Measurements from ENCODE around the gene KCNQ2.
"Not testable (repeated sequence)": the region's sequence is repeated elsewhere in the genome, so short reads cannot be mapped to it uniquely, and the experiment has no call there.

KCNQ2 gene

DNA sequence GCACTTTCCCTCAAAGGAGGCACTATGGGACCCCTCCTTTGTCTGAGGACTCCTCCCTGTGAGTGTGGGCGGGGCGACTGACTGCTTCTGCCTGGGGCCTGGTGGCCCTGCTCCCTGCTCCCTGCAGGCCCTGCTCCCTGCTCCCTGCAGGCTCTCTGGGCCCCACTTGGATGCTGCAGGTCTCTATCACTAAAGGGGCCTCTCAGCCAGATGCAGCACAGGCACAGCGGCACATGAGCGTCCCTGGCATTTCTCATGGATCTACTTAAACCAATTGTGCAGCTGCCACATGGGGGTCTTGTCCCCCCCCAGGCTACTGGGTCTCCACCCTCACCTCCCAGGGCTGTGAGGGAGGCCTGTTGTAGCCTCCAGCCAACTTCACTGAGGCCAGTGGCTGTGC is 18.6 kb upstream of the KCNQ2 start:
- DNase-seq, result no peak

DNA sequence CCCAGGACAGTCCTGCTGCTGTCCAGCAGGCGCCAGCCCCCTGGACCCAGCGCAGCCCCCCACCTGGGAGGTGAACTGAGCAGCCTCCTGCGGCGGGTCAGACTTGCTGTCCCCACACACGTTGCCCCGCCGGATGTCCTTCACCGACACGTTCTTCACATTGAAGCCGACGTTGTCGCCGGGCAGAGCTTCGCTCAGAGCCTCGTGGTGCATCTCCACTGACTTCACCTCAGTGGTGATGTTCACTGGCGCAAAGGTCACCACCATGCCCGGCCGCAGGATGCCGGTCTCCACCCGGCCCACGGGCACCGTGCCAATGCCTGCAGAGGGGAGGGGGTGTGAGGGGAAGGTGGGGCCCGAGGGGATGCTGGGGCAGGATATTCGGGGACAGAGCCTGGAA is 18.0 kb upstream of the KCNQ2 start:
- no peak for DNase-seq

DNA sequence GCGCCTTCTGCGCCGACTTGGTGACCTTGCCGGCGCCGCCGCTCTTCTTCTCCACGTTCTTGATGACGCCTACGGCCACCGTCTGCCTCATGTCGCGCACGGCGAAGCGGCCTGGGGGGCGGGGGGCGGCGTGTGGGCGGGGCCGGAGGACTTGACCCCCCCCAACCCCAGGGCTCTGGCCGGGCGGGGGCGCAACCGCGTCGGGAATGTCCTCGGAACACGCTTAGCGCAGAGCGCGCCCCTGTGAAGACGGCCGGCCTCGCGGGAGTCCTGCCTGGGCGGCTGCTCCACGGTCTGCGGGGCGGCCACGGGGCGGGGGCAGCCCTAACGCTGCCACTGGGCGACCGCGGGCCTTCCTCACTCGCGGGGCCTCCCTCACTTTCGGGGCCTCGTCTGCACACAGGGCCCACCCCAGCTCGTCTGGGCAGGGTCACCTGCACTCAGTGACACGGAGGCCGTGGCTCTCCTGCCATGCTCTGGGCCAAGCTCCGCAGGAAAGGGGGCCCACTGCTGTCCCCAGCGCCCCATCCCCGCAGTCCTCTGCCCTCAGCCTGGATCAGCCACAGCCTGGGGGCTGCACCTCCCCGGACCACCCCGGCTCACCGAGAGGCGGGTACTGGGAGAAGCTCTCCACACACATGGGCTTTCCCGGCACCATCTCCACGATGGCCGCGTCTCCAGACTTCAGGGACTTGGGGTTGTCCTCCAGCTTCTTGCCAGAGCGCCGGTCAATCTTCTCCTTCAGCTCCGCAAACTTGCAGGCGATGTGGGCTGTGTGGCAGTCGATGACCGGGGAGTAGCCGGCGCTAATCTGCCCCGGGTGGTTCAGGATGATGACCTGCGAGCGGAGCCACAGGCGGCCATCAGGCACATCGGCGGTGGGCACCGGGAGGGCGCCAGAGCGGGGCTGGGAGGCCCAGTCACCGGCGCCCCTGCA is 16.1 kb upstream of the KCNQ2 start:
- no peak for DNase-seq

DNA sequence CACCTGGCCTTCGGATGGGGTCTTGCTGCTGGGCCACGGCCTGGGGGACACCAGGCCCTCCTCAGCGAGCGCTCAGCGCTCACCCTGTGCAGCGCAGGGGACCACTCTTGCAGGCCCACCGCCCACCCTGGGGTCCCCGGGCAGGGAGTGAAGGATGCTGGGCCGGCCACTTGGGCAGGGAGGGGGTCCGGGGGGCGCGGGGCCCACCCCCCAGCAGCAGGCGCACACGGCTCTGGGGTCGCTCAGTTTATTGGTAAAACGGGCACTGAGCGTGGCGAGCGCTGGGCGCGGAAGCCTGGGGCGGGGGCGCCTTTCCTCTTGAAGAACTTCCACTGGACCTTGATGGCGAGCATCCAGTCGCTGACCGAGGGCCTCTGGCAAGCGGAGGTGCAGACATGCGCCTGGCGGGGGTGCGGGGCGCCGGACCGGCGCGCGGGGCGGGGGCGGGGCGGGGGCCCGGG is 15.4 kb upstream of the KCNQ2 start:
- DNase-seq, result no peak

DNA sequence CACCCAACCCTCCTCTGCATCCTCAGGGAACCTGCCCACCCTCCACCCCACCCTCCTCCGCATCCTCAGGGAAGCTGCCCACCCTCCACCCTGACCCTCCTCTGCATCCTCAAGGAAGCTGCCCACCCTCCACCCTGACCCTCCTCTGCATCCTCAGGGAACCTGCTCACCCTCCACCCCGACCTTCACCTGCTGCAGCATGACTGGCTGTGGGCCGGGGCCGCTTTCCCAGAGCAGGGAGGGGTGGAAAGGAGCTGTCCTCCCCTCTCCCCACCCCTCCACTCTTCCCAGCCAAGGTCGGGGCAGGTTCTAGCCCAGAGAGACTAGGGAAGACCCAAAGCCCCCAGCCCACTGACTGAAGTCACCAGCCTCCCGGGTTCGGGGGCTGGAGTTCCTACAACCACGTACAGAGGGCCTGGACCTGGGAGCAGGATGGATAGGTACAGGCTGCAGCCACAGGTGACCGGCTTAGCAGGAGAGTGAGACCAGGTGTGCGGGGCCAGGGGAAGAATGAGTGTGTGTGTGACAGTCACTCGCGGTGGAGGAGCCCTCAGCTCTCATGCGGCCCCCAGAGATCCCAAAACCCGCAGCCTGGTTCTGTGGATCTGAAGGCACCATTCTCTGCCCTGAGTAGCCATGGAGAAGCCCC is 14.8 kb upstream of the KCNQ2 start:
- no peak for DNase-seq

DNA sequence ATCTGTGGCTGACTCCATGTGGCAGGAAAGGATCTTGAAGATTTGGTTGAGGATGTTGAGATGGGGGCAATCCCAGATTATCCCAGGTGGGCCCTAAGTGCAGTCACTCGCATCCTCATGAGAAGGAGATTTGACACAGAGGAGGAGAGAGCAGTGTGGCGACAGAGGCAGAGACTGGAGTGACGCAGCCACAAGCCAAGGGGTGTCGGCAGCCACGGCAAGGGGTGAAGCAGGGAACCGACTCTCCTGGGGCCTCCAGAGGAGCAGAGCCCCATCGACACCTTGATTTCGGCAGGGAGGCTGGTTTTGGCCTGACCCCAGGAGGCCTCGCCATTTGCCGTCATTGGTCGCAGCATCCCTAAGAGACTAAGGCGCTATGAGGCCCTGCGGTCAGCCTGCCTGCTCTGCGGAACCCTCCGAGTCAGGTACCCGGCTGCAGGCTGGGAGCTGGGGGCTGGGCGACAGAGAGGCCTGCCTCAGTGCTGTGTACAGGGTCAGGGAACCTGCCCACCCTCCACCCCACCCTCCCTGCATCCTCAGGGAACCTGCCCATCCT is 13.9 kb upstream of the KCNQ2 start:
- no peak for DNase-seq

DNA sequence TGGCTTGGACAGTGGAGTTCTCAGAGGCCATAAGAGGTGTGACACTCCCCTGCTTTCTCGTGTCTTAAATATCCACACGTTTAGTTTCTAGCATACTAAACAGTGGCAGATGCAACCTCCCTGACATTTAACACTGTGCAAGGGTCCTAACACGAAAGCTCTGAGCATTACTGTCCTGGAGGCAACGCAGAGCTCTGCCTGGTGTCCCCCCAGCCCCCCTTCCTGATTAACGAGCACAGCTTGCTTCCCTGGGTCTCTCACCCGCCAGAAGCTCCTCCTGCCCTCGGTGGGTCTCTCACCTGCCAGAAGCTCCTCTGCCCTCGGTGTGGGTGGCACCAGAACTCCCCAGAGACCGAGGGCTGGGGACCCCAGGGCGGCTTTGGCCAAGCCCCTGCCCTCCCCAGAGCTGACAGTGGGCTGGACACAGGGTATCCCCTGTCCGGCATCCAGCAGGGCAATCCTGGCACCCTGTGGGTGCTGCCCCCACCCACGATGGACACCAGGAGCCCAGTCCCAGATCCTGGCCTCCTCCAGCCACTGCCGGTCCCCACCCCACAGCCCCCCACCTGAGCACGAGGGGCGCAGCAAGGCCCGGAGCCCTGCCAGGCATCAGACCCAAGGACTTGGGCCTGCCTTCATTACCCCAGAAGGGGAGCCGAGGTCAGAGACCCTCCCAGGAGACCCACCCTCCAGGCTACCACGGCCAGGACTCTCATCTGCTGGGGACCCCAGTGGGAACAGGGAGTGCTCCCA is 12.4 kb upstream of the KCNQ2 start:
- DNase-seq, result no peak

DNA sequence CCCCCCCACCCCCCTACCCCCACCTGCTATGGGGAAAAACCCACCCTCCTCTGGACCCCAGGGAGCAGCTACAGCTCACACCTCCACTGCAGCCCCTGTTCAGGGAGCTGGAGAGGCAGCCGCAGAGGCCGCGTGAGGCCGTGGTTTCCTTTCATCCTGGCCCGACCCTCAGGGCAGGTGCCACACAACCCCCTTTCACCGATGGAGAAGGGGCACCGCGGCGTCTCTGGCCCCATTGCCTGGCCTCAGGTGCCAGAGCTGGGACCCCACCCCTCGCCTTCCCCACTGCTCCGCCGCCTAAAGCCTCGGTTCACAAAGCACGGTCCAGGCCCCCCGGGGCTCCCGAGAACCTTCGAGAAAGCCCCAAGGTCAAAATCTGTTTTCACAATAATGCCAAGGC is 11.8 kb upstream of the KCNQ2 start:
- DNase-seq, result no peak

DNA sequence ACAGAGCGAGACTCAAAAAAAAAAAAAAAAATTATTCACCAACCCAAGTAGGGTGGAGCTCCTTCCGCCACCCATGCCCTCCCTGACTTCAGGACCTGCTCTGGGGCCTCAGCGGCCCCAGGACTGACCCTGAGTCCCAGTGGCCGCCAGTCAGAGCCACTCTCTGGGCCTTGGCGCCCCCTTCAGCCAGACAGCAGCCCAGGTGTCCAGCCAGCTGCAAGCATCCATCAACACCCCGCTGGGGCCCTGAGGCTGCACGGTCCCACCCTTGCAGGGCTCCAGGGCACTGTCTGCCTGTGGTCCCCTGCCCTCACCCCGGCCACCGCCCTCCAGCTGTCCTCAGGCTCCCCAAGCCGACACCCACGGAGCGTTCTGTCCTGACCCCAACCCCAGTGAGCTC is 11.4 kb upstream of the KCNQ2 start:
- no peak for DNase-seq

DNA sequence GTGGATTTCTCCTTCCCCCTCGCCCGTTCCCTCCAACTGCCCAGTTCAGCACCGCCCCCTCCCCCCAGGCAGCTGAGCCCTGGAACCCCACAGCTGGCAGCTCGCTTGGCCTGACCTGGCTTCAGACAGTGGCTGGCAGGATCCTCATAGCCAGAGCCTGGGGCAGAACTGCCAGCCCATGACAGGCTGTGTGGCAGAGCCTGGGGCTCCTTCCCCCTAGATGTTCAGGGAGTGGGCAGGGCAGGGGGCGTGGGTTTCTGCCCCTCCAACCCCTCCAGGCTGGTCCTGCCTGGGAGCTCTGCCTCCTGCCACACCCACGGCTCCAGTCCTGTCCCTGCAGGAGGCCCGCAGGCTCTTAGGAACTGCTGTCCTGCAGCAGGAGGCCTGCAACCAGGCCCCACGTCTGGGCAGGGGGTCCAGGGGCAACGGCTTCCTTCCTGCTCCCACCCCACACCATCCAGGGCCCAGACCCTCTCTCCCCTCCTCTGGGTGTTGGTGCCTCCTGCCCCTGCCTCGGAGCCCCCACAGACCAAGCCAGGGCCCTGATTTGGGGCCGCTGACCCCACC is 9.6 kb upstream of the KCNQ2 start:
- DNase-seq, result peak in 1 of 56 donors; percentile 40

DNA sequence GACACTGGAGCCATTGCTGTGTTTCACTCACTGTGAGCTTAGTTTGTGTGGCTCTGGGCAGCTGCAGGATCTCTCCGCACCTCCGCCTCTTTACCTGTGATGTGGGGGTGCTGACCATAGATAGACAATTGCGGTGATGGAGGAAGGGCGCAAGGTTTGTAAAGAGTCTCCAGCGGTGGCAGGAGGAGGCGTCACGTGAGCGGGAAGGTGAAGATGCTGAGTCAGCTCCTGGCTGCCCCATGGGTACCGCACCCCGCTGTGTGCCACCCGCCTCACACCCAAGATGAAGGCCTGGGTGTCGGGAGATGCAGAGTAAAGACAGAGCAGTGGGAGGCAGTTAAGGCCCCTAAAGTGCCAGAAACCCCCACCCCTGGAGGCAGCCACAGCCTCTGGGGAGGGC is 9.0 kb upstream of the KCNQ2 start:
- DNase-seq, result no peak

DNA sequence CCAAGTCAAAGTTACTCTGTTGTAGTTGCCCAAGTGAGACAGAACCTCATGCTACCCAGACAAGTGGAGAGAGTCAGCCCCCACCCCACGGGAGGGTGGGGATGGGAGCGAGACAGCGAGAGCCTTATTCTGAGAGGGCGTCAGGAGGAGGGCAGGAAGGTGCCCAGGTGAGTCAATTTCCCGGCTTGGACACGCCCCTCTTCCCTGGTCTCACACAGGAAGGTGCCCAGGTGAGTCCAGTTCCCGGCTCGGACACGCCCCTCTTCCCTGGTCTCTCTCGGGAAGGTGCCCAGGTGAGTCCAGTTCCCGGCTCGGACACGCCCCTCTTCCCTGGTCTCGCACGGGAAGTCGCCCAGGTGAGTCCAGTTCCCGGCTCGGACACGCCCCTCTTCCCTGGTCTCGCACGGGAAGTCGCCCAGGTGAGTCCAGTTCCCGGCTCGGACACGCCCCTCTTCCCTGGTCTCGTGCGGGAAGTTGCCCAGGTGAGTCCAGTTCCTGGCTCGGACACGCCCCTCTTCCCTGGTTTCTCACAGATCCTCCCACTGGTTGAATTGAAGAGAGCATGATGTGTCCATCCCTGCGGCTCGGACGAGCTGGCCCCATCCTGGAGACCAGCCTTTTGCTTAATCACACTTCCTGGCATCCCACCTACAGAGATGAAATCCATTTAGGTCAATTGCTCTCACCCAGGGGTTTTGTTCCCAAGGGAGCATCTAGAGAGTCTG is 7.4 kb upstream of the KCNQ2 start:
- not testable (repeated sequence) for DNase-seq

DNA sequence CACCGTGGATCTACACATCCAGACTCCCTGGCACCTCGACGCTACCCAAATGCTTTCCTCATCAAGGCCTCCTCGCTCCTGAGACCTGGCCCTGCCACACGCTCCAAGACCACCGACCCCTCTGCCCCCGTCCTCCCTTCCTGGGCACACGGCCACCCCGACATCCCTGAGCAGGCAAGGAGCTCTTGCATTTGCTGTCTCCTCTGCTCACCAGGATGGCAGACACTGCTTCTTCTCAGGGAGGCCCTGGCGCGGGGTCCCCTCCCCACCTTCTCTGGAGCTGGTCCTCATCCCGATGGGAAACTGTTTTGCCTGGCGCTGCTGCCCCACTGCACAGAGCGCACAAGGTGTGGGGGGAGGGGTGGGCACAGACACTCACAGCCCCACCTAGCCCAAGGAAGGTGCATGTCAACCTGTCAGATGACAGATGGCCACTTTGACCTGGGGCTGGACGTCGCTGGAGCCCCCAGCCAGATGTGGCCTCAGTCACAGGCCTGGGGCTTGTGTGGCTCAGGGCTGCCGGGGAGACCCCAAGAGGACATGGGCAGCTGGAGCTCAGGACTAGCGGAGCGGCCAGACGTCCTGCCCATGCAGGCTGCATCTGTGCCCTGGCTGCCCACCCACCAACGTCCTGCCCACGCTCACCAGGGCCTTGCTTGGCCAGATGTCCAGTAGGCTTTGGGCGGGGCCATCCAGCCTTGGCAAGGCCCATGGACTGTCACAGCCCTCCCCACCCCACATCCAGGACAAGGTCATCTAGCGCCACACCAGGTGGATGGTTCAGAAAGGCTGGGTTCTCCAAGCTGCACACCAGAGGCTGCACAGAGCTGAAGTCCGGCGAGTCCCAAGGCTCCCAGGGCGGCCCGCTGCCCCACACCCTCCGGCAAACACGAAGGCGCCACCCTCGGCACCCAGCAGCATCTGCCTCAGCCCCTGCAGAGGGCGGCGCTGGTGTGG is 6.2 kb upstream of the KCNQ2 start:
- no peak for DNase-seq

DNA sequence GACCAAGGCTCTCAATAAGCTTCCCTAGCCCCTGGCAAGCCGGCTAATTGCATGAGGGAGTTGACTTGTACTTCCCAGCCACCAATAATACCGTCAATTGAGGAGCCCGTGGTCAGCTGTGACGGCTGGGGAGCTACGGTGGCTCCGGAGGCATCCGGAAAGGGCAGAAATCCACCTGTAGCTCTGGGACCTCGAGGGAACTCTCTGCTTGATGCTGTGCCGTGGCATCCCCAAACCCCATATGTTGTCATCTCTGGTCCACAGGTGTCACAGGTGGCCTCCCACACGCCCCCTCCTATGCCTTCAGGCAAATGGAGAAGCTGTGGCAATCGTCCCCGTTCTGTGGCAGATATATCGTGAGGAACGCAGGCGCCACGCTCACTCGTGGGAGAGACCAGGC is 5.5 kb upstream of the KCNQ2 start:
- DNase-seq, result no peak

DNA sequence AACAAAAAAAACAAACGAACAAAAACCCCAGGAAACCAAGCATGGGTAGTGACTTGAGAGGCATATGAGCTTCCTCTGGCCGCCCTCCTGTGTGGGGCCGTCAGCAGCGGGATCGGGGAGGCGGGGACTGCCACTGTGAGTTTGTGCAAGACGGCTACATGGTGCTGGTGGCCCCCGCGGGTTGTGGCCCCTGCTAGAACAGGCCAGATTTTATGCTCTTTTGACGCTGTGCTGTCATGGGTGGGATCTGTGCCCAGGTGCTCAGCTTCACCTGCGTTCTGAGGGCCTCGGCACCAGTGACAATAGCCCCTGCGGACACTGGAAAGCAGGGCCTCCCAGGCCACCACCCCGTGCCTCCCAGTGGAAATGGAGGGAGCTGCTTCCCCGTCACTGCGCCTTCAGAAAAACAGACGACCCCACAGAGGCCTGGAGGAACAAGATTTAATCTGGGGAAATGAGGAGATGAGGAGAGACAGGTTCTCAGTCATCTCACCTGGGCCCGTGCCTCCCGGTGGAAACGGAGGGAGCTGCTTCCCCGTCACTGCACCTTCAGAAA is 4.7 kb upstream of the KCNQ2 start:
- no peak for DNase-seq

DNA sequence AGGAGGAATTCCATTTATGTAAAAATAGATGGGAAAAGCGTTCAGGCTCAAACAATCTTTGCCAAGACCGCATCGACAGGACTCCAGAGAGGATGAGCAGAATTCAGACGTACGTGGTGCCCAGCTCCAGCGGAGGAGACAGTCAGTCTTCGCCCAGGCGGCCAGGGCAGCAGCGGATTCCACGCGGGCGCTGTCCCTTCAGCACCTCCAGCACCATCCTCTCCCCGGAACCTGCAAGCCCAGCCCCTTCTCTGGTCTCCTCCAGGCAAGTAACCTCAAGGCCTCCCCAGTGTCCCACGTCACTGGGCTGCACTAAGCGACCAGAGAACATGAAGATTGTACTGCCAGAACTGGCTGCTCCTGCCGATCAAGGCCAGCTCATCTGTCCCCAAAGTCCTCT is 2.8 kb upstream of the KCNQ2 start:
- no peak for DNase-seq

DNA sequence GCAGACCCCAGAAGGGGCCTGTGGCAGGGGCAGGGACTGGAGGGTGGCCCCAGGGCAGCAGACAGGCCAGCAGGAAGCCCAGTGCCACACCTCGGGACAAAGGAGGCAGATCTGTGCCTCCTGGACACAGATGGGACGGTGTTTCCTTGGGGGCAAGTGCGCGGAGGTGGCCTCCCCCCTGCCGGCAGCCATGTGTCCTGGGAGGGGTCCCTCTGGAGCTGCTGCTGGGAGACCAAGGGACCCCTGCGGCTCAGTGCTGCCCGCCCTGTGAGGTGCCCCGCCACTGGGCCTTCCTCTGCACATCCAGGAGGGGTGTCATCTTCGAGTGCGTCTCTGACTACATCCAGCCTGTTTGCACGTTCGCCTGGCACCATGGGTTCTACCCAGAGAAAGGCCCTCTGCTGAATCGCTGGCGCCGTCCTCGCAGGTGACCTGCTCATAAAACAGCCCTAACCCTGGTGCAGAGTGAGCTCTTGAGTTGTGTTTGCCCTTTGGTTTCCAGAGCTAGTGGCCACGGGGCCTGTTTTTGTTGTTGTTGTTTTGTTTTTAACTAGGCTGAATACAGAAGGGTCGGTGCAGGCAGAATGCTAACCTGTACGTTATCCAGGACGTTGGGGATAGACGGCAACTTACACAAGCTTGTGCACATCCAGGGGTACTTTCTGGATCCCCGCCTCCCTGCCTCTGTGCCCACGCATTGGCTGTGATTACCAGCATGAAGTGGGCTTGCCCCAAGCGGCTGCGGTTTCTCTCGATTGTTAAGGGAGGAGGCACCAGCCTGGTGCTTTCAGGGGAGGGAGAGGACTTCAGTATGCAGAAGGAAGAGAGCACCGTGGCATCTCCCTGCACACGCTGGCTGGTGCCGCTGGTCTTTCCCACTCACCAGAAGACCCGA is 1.3 kb upstream of the KCNQ2 start:
- peak in 3 of 56 donors; percentile 25 to 53 (median 42) for DNase-seq

DNA sequence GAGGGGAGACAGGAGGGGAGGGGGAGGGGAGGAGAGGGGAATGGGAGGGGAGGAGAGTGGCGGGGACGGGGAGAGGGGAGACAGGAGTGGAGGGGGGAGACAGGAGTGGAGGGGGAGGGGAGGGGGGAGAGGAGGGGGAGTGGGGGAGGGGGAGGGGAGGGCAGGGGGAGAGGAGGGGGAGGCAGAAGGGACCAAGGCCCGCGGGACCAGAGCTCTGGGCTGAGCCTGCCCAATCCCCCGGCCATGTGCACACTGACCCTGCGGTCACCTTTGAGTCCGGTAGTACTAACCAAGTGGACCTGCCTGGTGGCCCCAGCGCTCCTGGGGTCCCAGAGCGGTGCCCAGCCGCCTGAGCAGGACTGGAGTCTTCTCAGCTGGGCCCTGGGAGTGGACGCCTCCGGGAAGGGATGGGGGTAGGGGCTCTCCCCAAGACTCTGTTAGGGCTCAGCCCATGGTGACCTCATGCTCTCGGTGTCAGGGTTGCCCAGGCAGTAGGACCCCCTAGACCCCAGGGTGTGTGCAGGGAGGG is 471 bp upstream of the KCNQ2 start:
- DNase-seq, result no peak

All from amygdala (tissue), 56 donors.